K562 treated with DMSO at 1 percent for 48 hours (cell line): ENCODE data around the gene CFL2. TPM values are rescaled to one million over a fixed set of nuclear protein-coding genes. Genes with fewer than 3 reads are reported as not detected.

Experiments
- total RNA-seq: library from RNA; unstranded; fragments of 300-600 nt; gene quantifications from 2 replicates; pipeline ENCODE4 v1.2.3, GENCODE V29; 2022; ENCODE audit warnings: low replicate concordance; ENCODE audit errors: extremely low read depth

CFL2 gene
- total RNA-seq = not detected in 2 replicates

GRCh38 chr14:34714320-34715126, at the start of gene CFL2:
TSS of gene CFL2 (minus strand) at chr14:34714593. CDS start at chr14:34714540, 53 bp downstream.

Other genes with a start within 250 kb of the CFL2 start
- gene EAPP, start 174.9 kb downstream of the CFL2 start, total RNA-seq = not detected in 2 replicates
- gene SNX6, start 84.4 kb downstream of the CFL2 start, total RNA-seq = not detected in 2 replicates
- not detected in 2 replicates for gene BAZ1A, start 160.8 kb upstream of the CFL2 start, total RNA-seq